PC-9 (cell line): ENCODE results near the gene PTPRM. TPM values are rescaled to one million over a fixed set of nuclear protein-coding genes. Genes with fewer than 3 reads are reported as not detected.

ENCODE experiments used
- BruUV-seq: library from RNA; stranded (reverse); fragments of 400-500 nt; replicated peaks from 2 replicates; lab custom pipeline; 2021; lab: Mats Ljungman, UMichigan
- CTCF ChIA-PET: fragments of 300-600 bp; sonication (Branson Sonifier 250); formaldehyde crosslinking; loops from one replicate; lab custom pipeline; 2022; ENCODE audit warnings: antibody characterized with exemption; lab: Charles Lee
- POLR2A ChIA-PET: fragments of 300-600 bp; sonication (Branson Sonifier 250); formaldehyde crosslinking; loops from one replicate; lab custom pipeline; 2022; ENCODE audit warnings: antibody characterized with exemption; ENCODE audit not compliant: unreplicated experiment; lab: Charles Lee
- DNase-seq, 2 experiments: peaks; one replicate each; pipeline versions ENCODE4 v3.0.0 to v3.0.0-alpha.2; 2015 to 2022; ENCODE audit warnings: mixed read lengths in 1 of 2
- H2AFZ ChIP-seq: fragments of 200-600 bp; sonication (generic); 2 replicates; pipeline ENCODE4 v1.8.1; 2017; ENCODE audit warnings: antibody characterized with exemption
- H3F3A ChIP-seq: fragments of 200-600 bp; sonication (generic); 2 replicates; pipeline ENCODE4 v1.8.1; 2017; ENCODE audit warnings: antibody characterized with exemption, mild to moderate bottlenecking, low read depth; ENCODE audit not compliant: insufficient read depth
- H3K27ac ChIP-seq: fragments of 200-600 bp; sonication (generic); 2 replicates; pipeline ENCODE4 v1.6.1; 2016; ENCODE audit warnings: mixed run types
- H3K27me3 ChIP-seq: fragments of 200-600 bp; sonication (generic); 2 replicates; pipeline ENCODE4 v1.6.1; 2016; ENCODE audit warnings: low read depth, mixed run types; ENCODE audit not compliant: insufficient read depth
- H3K36me3 ChIP-seq: fragments of 200-600 bp; sonication (generic); 2 replicates; pipeline ENCODE4 v1.6.1; 2016; ENCODE audit warnings: low read depth, mixed run types
- H3K4me1 ChIP-seq: fragments of 200-600 bp; sonication (generic); replicated peaks from 2 replicates; pipeline ENCODE4 v1.6.1; 2016; ENCODE audit warnings: mixed run types; ENCODE audit not compliant: insufficient read depth
- H3K4me2 ChIP-seq: fragments of 200-600 bp; sonication (generic); 2 replicates; pipeline ENCODE4 v1.6.1; 2017; ENCODE audit warnings: mixed run types
- H3K4me3 ChIP-seq: fragments of 200-600 bp; sonication (generic); 2 replicates; pipeline ENCODE4 v1.6.1; 2016; ENCODE audit warnings: mixed run types
- H3K79me2 ChIP-seq: fragments of 200-600 bp; sonication (generic); 2 replicates; pipeline ENCODE4 v1.6.1; 2017; ENCODE audit warnings: low read depth, mixed run types
- H3K9me2 ChIP-seq: fragments of 200-600 bp; sonication (generic); 2 replicates; pipeline ENCODE4 v1.8.1; 2017; ENCODE audit warnings: mild to moderate bottlenecking; ENCODE audit not compliant: insufficient read depth
- H3K9me3 ChIP-seq: fragments of 200-600 bp; sonication (generic); 2 replicates; pipeline ENCODE4 v1.8.1; 2016; ENCODE audit warnings: low read depth; ENCODE audit not compliant: insufficient read depth
- H4K20me1 ChIP-seq: fragments of 200-600 bp; sonication (generic); 2 replicates; pipeline ENCODE4 v1.8.1; 2017; ENCODE audit not compliant: insufficient read depth
- EZH2 ChIP-seq: fragments of 200-600 bp; sonication (generic); IDR thresholded peaks from 2 replicates; pipeline ENCODE4 v1.8.0; 2017; ENCODE audit warnings: antibody characterized with exemption, low read depth
- intact Hi-C: fragments of 100-400 bp; cut with micrococcal nuclease; formaldehyde crosslinking; loops from one replicate; pipeline ENCODE4 v1.10.0; 2022; ENCODE audit not compliant: unreplicated experiment
- total RNA-seq: library from RNA; stranded (reverse); gene quantifications from 2 replicates; pipeline ENCODE4 v1.2.3, GENCODE V29; 2021
- TF ChIP-seq, protein P1 (sequence below): fragments of 200-600 bp; sonication (generic); conservative IDR thresholded peaks from 2 replicates; pipeline ENCODE4 v1.6.1; 2017; ENCODE audit warnings: mixed run types, antibody characterized with exemption, mild to moderate bottlenecking, moderate library complexity

Gene PTPRM
- total RNA-seq, 1 experiment from 2014 or later, result 32.5 TPM

DNA sequence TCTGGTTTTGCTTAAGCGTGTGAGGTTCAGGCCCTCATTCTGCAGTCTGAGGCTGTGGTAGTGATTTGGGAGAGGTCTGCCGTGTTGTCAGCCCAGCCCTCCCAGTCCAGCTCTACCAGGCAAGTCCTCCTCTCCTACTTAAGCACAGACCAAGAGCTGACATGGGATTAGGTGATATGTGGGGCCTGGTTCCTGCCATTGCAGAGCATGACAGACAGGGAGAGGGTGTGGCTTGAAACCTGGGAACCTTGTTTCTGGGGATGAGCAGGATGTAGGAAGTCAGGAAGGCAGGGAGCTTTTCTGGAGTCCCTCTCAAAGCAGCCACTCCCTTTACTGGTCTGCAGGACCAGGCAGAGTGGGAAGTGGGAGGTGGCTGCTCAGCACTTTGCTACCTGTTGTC lies 38.6 kb downstream of the PTPRM start:
- Histone ChIP-seq H3F3A (no peaks in the 10 kb centered on the region), H3K27ac (no peak overlapping the region), H3K27me3 (no peaks in the 10 kb centered on the region), H3K4me3 (no peak overlapping the region), H2AFZ (no peak overlapping the region), H4K20me1 (no peaks in the 10 kb centered on the region), H3K4me1 (no peaks in the 10 kb centered on the region), H3K4me2 (no peak overlapping the region), H3K9me3 (no peaks in the 10 kb centered on the region), H3K36me3 (no peaks in the 10 kb centered on the region), H3K79me2 (no peaks in the 10 kb centered on the region), H3K9me2 (no peaks in the 10 kb centered on the region)
- ChIA-PET POLR2A (no interaction called here), CTCF (no interaction called here)
- no peak for DNase-seq
- TF ChIP-seq, protein P1, sequence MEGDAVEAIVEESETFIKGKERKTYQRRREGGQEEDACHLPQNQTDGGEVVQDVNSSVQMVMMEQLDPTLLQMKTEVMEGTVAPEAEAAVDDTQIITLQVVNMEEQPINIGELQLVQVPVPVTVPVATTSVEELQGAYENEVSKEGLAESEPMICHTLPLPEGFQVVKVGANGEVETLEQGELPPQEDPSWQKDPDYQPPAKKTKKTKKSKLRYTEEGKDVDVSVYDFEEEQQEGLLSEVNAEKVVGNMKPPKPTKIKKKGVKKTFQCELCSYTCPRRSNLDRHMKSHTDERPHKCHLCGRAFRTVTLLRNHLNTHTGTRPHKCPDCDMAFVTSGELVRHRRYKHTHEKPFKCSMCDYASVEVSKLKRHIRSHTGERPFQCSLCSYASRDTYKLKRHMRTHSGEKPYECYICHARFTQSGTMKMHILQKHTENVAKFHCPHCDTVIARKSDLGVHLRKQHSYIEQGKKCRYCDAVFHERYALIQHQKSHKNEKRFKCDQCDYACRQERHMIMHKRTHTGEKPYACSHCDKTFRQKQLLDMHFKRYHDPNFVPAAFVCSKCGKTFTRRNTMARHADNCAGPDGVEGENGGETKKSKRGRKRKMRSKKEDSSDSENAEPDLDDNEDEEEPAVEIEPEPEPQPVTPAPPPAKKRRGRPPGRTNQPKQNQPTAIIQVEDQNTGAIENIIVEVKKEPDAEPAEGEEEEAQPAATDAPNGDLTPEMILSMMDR, result no peak
- no peak for TF ChIP-seq EZH2
- intact Hi-C loops, result no loop called here
- no TSS peak for BruUV-seq

DNA sequence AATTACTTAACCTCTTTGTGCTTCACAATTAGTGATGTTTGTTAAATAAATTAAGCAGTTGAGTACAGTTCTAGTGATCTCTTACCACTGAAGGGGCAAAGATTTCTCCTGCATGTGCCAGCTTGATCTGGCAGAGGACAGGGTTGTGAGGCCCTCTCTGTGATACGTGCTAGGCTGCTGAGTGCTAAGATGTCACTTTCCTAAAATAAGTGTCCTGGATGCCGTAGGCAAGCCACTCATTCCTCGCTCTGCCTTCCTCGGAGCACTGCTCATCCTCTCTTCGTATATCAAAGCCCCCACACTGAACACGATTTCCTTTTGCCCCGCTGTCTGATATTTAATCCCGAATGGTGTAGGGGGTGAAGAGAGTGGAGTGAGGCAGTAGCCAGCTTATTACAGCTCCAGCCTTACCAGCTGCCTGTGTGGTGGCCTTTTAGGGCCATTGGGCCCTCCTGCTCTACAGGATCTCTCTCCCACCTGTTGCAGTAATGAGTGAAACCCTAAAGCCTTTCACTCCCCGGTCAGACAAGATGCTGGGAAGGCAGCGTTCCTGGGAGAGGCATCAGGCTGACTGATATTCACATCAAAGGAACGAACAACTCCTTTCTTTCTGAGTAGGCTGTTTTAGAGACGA lies 40.5 kb downstream of the PTPRM start:
- H3K4me2 ChIP-seq, result no peak overlapping the region
- no peaks in the 10 kb centered on the region for H3K27me3 ChIP-seq
- no TSS peak for BruUV-seq
- no peaks in the 10 kb centered on the region for H3K9me2 ChIP-seq
- H4K20me1 ChIP-seq, result no peaks in the 10 kb centered on the region; the same call in 1 of the 2 replicates
- no peak overlapping the region for H3K27ac ChIP-seq
- H3K4me3 ChIP-seq, result no peak overlapping the region
- CTCF ChIA-PET, result no interaction called here
- H2AFZ ChIP-seq, result no peak overlapping the region
- H3F3A ChIP-seq, result no peaks in the 10 kb centered on the region
- intact Hi-C loops, result no loop called here
- no peaks in the 10 kb centered on the region for H3K36me3 ChIP-seq
- no peaks in the 10 kb centered on the region for H3K79me2 ChIP-seq
- TF ChIP-seq, protein P1, result no peak
- no peak for TF ChIP-seq EZH2
- DNase-seq, result no peak
- POLR2A ChIA-PET, result no interaction called here
- H3K4me1 ChIP-seq, result no peaks in the 10 kb centered on the region
- no peaks in the 10 kb centered on the region for H3K9me3 ChIP-seq

DNA sequence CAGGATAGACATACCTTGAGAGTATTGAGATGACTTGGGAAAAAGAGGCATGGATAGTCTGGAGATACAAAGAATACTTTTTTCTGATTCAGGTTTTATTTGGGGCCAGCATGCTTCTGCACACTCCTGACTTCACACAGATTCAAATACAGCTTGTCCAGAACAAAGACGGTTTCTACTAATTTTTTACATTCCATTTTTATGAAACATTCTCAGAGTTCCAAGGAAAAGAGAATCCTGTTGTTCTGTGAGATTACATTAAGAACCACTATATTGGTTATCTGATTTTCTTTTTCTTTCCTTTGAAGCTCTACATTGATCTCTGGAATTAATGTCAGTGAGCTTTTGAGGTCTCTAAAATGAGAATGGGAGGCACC lies 41.0 kb downstream of the PTPRM start:
- H3K27ac ChIP-seq, result no peak overlapping the region
- no peaks in the 10 kb centered on the region; the same call in 1 of the 2 replicates for H4K20me1 ChIP-seq
- no peak overlapping the region for H3K4me3 ChIP-seq
- no peaks in the 10 kb centered on the region for H3K9me2 ChIP-seq
- H2AFZ ChIP-seq, result no peak overlapping the region
- no peaks in the 10 kb centered on the region for H3K79me2 ChIP-seq
- no peaks in the 10 kb centered on the region for H3K9me3 ChIP-seq
- ChIA-PET POLR2A (no interaction called here), CTCF (no interaction called here)
- H3F3A ChIP-seq, result no peaks in the 10 kb centered on the region
- H3K36me3 ChIP-seq, result no peaks in the 10 kb centered on the region
- BruUV-seq, result no TSS peak
- no peak overlapping the region for H3K4me2 ChIP-seq
- TF ChIP-seq, protein P1, result no peak
- TF ChIP-seq EZH2, result no peak
- H3K27me3 ChIP-seq, result no peaks in the 10 kb centered on the region
- H3K4me1 ChIP-seq, result no peaks in the 10 kb centered on the region
- intact Hi-C loops, result no loop called here
- DNase-seq, result no peak
